NCI-H2029 (cell line): ENCODE measurements around the gene SRF.

Experiments used
- DNase-seq: peaks from one replicate; lab custom pipeline; 2025; lab: John Stamatoyannopoulos, UW

Gene SRF

GRCh38 chr6:43147691-43148477 is 23.2 kb upstream of the SRF start:
- DNase-seq = no peak

GRCh38 chr6:43149265-43149664 is 21.8 kb upstream of the SRF start:
- no peak for DNase-seq

- DNase-seq = no peak
Measured at GRCh38 chr6:43150051-43150751, 20.9 kb upstream of the SRF start.

- no peak for DNase-seq
Measured at GRCh38 chr6:43159599-43159998, 11.5 kb upstream of the SRF start.

- DNase-seq = no peak
Measured at GRCh38 chr6:43163899-43164298, 7.2 kb upstream of the SRF start.

GRCh38 chr6:43170417-43170930 is 595 bp upstream of the SRF start:
- peak; percentile 64 for DNase-seq

GRCh38 chr6:43171707-43172103 is 636 bp downstream of the SRF start:
- DNase-seq = no peak

GRCh38 chr6:43172104-43173007 is 1.3 kb downstream of the SRF start:
- DNase-seq = peak; percentile 46

- no peak for DNase-seq
Measured at GRCh38 chr6:43173591-43174262, 2.7 kb downstream of the SRF start.

- DNase-seq = peak; percentile 99
Measured at GRCh38 chr6:43174263-43175112, 3.4 kb downstream of the SRF start.

GRCh38 chr6:43175676-43176422 is 4.8 kb downstream of the SRF start:
- DNase-seq = no peak

- no peak for DNase-seq
Measured at GRCh38 chr6:43176423-43176786, 5.3 kb downstream of the SRF start.

- no peak for DNase-seq
Measured at GRCh38 chr6:43178150-43178549, 7.1 kb downstream of the SRF start.

GRCh38 chr6:43178951-43179830 is 8.1 kb downstream of the SRF start:
- DNase-seq = no peak

GRCh38 chr6:43180058-43180457 is 9.0 kb downstream of the SRF start:
- DNase-seq = no peak

GRCh38 chr6:43180985-43181384 is 9.9 kb downstream of the SRF start:
- DNase-seq = no peak

GRCh38 chr6:43181621-43181941 is 10.5 kb downstream of the SRF start:
- DNase-seq = no peak

- peak; percentile 77 for DNase-seq
Measured at GRCh38 chr6:43181942-43182860, 11.1 kb downstream of the SRF start, which contains the start of gene CUL9. TSS of gene CUL9 (plus strand) at chr6:43182196. CDS start at chr6:43184311, 2,115 bp downstream.
